Glomerular visceral epithelial cell (primary cell): Measurements from ENCODE around the gene OGFR.

Experiments used
- DNase-seq: peaks from one replicate; pipeline ENCODE4 v3.0.0-alpha.2; 2016; ENCODE audit errors: extremely low spot score

Gene OGFR

DNA sequence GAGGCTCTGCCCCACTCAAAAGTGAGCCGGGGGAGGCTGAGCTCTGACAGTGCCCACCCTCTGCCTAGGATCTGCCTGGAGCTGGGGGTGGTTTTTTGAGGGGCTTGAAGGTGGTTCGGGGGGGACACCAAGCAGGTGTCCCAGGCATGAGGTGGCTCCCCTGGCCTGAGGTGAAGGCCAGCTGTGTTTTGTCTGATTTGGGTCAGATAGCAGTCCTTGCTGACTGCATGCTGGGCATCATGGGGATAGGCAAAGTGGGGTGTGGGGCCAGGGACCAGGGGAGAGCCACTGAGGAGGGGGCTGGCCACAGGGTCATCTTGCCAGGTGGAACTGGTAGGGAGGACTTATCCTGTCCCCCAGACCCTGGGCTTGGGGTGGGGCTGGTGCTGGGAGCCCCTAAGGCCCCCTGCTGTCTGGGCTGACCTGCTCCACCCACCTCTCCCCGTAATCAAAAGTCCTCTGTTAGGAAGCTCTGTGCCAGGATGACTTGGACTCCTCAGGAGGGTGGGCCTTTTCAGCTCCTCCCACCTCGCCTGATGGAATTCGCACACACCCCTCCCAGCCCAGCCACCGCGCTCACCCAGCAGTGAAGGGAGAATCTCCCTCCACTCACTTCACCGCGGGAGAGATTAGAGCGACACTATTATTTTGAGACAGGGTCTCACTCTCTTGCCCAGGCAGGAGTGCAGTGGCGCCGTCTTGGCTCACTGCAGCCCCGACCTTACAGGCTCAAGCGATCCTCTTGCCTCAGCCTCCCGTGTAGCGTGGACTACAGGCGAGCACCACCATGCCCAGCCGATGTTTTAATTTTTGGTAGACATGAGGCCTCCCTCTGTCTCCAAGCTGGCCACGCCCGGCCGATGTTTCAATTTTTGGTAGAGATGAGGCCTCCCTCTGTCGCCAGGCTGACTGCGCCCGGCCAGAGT is 10.7 kb downstream of the OGFR start:
- peak; percentile 57 for DNase-seq

DNA sequence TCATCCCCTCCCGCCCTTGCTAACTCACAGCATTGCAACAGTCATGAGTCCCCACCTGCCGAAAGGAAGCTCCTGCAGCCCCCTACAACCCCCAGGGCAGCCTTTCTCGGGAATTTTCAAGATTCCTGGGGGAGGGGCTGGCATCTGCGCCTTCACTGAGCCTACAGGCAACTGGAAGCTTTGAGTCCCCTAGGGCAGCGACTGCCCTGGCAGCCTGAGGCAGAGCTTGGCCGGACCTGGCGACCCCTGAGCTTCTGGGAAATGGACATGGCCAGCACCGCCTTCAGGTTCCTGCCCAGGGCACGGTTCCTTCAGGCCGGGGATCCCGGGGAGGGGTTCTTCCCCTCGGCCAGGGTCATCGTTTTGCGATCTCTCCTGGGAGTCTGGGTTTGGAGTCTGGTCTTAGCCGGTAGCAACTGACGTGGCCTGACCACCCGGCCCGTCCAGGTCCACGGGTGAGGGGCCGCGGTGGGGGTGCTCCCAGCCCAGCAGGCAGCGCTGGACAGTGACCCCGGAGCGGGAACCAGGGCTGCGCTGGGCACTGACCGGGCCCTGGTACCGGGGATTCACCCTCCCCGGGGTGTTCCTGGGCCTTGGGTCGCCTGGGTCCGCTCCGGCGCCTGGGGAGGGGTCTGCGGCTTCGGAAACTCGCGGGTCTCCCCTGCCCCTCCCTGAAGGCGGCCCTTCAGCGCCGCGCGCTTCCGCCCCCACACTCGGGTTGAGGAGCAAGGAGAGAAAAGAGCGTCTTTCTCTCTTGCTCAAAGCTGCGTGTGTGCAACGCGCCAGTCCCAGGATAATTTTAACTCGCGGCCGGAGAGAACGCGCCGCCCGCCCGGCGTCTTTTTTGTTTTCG is 11.6 kb downstream of the OGFR start:
- no peak for DNase-seq

- DNase-seq = no peak
Measured at GRCh38 chr20:62816884-62817873, 12.5 kb downstream of the OGFR start, which contains the start of gene COL9A3. Gene COL9A3, plus strand, starts transcription at chr20:62817050. Its CDS starts 15 bp downstream, at chr20:62817065.

DNA sequence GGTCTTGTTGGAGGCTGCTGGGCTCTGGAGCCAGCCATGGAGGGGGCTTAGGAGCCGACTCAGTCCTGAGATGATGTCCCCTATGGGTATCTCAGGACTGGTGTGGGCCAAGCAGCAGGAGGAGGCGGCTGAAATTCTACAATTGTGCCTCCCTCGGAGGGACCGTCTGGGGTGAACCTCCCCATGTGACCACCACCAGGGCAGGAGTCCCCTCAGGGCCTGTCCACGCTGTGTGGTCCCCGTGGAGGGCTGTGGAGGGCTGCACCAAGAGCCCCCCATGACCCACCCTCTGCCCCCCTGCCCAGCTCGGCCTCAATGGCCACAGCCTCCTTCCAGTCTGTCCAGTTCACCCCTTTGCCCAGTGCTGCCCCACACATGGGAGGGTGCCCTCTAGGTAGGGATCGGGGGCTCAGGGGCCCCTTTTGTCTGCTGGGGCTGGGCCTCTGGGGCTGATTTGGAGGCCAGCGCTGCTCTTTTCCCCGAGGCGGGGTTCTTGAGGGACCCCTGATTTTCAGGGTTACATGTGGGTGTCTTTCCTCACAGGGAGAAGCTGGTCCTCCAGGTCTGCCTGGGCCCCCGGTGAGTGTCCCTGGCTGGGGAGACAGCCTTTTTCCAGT is 13.4 kb downstream of the OGFR start:
- no peak for DNase-seq

GRCh38 chr20:62818592-62819493 is 14.2 kb downstream of the OGFR start:
- DNase-seq = peak; percentile 75

- DNase-seq = no peak
Measured at GRCh38 chr20:62819494-62820174, 15.0 kb downstream of the OGFR start.

- DNase-seq = no peak
Measured at GRCh38 chr20:62820208-62820961, 15.8 kb downstream of the OGFR start.

DNA sequence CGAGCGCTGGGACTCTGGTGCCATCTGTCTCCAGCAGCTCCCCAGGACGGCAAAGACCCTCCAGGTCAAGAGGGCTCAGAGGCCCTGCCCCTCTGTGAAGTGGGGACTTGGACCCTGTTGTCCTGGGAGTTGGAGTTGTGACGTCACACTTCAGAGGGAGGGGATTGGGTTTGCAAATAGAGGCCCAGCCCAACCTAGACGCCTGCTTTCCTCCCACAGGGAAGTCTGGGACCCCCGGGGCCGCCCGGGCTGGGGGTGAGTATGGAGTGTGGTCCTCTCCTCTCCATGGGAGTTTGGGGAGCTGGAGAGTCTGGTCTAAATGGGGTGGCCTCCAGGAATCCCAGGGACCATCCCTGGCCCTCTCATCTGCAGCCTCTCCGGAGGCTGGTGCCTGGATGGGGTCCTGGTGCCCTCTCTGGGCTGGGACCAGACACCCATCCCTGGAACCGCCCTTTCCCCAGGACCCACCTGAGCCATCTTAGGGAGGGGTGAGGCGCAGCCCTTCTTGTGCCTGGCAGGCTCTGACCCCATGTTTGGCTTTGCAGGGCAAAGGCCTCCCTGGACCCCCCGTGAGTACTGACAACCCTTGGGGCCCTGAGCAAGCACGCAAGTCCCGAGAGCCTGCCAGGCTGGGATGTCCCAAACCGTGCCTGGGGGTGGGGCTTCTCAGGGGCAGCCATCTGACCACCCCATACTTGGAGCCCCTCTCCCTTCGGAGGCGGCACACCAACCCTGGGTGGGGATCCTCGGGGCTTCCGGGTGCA is 16.5 kb downstream of the OGFR start:
- DNase-seq = no peak

- DNase-seq = no peak
Measured at GRCh38 chr20:62821726-62822210, 17.1 kb downstream of the OGFR start.

- DNase-seq = no peak
Measured at GRCh38 chr20:62822239-62822787, 17.7 kb downstream of the OGFR start.

DNA sequence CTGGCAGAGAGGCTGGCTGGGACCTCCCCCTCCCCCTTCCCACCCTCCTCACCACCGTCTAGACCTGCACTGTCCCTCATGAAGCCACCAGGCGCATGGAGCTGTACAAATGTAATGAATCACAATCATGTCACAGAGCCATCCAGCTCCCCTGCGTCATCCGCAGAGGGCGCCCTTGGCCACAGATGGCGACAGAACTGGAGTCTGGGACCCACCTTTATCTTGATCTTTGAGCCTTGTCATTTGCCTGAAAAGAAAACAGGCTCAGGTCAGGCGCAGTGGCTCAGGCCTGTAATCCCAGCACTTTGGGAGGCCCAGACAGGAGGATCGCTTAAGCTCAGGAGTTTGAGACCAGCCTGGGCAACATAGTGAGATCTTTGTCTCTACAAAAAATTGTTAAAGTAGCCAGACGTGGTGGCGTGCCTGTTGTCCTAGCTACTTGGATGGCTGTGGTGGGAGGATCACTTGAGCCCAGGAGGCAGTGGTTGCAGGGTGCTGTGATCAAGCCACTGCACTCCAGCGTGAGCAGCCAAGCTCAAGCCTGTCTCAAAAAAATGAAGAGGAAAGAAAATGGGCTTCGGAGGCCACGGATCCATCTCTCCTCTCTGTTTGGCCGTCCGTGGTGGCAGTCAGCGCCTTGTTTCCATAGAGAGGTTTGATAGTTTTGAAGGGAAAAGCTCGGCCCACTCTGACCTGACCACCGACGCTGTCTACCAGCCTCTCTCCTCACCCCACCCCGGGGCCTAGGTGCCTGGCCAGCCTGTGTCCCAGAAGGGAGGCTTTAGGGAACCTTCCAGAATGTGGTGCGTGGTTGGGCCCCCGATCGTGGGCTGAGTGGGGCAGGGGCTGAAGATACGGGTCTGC is 18.4 kb downstream of the OGFR start:
- peak; percentile 59 for DNase-seq

- DNase-seq = no peak
Measured at GRCh38 chr20:62823688-62824475, 19.2 kb downstream of the OGFR start.

- DNase-seq = peak; percentile 59
Measured at GRCh38 chr20:62824476-62825332, 20.1 kb downstream of the OGFR start.

DNA sequence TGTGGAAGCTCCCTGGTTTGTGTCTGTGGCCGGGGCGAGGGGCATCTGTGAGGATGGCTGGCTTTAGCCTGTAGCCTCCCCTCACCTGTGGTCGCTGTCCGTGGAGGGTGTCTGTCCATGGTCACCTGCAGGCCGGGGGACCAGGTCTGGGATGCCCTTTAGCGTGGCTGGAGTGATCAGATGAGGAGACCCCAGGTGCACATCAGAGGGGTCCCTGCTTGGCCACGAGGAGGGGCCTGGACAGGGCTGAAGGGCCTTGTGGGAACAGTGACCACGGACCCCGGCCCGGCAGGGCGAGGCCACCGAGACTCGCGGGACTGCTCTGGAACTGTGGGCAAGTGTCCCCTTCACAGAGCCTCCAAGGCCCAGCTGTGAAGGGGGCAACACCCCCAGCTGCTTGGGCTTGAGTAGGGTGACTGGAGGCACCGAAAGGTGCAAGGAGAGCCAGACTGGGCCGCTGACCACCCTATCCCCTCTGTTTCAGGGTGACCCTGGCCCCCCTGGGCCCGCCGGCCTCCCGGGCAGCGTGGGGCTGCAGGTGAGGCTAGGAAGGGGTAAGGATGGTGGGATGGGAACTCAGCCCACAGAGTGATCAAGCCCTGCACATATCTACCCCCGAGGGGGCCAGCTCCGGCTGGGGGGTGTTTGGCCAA is 20.8 kb downstream of the OGFR start:
- no peak for DNase-seq
